Nephron progenitor cell (in vitro differentiated cells): ENCODE data around the gene ATP8B3.
A peak's percentile ranks its signal among the peaks of the same experiment; 100 is the strongest.

Experiments used
- DNase-seq: peaks from one replicate; pipeline ENCODE4 v3.0.0; 2021
- H3K27ac Mint-ChIP-seq: 2 replicates; pipeline ENCODE4 v1.8.0; 2021; ENCODE audit warnings: mild to moderate bottlenecking, moderate library complexity, mixed read lengths
- H3K27me3 Mint-ChIP-seq: 2 replicates; pipeline ENCODE4 v1.8.0; 2021; ENCODE audit warnings: mild to moderate bottlenecking, low read depth, mixed read lengths; ENCODE audit not compliant: poor library complexity
- H3K36me3 Mint-ChIP-seq: 2 replicates; pipeline ENCODE4 v1.8.0; 2021; ENCODE audit warnings: low read depth, mixed read lengths
- H3K4me1 Mint-ChIP-seq: 2 replicates; pipeline ENCODE4 v1.8.0; 2021; ENCODE audit warnings: mixed read lengths
- H3K4me3 Mint-ChIP-seq: 2 replicates; pipeline ENCODE4 v1.8.0; 2021; ENCODE audit warnings: mild to moderate bottlenecking, moderate library complexity, mixed read lengths
- H3K9me3 Mint-ChIP-seq: 2 replicates; pipeline ENCODE4 v1.8.0; 2021; ENCODE audit warnings: mild to moderate bottlenecking, moderate library complexity, mixed read lengths
- CTCF ChIP-seq: fragments of 200-600 bp; sonication (generic); IDR thresholded peaks from 2 replicates; pipeline ENCODE4 v1.5.0; 2021; ENCODE audit warnings: antibody characterized with exemption

Gene ATP8B3

GRCh38 chr19:1827566-1828278 is 15.6 kb upstream of the ATP8B3 start:
- Mint-ChIP-seq H3K4me1 (peaks cover 20% of the 10 kb centered on the region), H3K4me3 (no peak overlapping the region), H3K9me3 (no peaks in the 10 kb centered on the region), H3K36me3 (peaks cover 23% of the 10 kb centered on the region), H3K27ac (no peak overlapping the region), H3K27me3 (no peaks in the 10 kb centered on the region)
- DNase-seq, result no peak
- TF ChIP-seq CTCF, result no peak

- H3K27me3 Mint-ChIP-seq, result no peaks in the 10 kb centered on the region
- peak; percentile 65 for DNase-seq
- no peak for TF ChIP-seq CTCF
- H3K4me1 Mint-ChIP-seq, result peaks cover 20% of the 10 kb centered on the region
- no peak overlapping the region for H3K27ac Mint-ChIP-seq
- H3K36me3 Mint-ChIP-seq, result peaks cover 23% of the 10 kb centered on the region
- H3K9me3 Mint-ChIP-seq, result no peaks in the 10 kb centered on the region
- H3K4me3 Mint-ChIP-seq, result peak overlapping the region; percentile 52
Measured at GRCh38 chr19:1826557-1827521, 14.8 kb upstream of the ATP8B3 start.

GRCh38 chr19:1825909-1826556 is 14.0 kb upstream of the ATP8B3 start:
- Mint-ChIP-seq H3K27ac (no peak overlapping the region), H3K36me3 (peaks cover 24% of the 10 kb centered on the region), H3K27me3 (no peaks in the 10 kb centered on the region), H3K4me1 (peaks cover 20% of the 10 kb centered on the region), H3K4me3 (peak overlapping the region; percentile 52), H3K9me3 (no peaks in the 10 kb centered on the region)
- DNase-seq, result peak; percentile 92
- peak; percentile 88 for TF ChIP-seq CTCF

- Mint-ChIP-seq H3K4me3 (no peak overlapping the region), H3K9me3 (no peaks in the 10 kb centered on the region), H3K36me3 (peaks cover 23% of the 10 kb centered on the region), H3K27ac (no peak overlapping the region), H3K27me3 (no peaks in the 10 kb centered on the region), H3K4me1 (peaks cover 27% of the 10 kb centered on the region)
- TF ChIP-seq CTCF, result no peak
- DNase-seq, result no peak
Measured at GRCh38 chr19:1824252-1824622, 12.2 kb upstream of the ATP8B3 start.

- H3K4me1 Mint-ChIP-seq, result peaks cover 26% of the 10 kb centered on the region
- TF ChIP-seq CTCF, result no peak
- H3K4me3 Mint-ChIP-seq, result no peak overlapping the region
- H3K9me3 Mint-ChIP-seq, result no peaks in the 10 kb centered on the region
- no peak overlapping the region for H3K27ac Mint-ChIP-seq
- DNase-seq, result no peak
- H3K27me3 Mint-ChIP-seq, result no peaks in the 10 kb centered on the region
- peaks cover 23% of the 10 kb centered on the region for H3K36me3 Mint-ChIP-seq
Measured at GRCh38 chr19:1823539-1824251, 11.6 kb upstream of the ATP8B3 start.
